HG03095 (cell line): Measurements from ENCODE around the gene HSD3B7.
"Not testable (repeated sequence)": the region's sequence is repeated elsewhere in the genome, so short reads cannot be mapped to it uniquely, and the experiment has no call there.

Experiments used
- ATAC-seq: cut with Tn5 transposase; IDR thresholded peaks from one replicate; pipeline ENCODE4 v1.9.1; 2021; ENCODE audit warnings: moderate library complexity; ENCODE audit not compliant: unreplicated experiment

The HSD3B7 gene

DNA sequence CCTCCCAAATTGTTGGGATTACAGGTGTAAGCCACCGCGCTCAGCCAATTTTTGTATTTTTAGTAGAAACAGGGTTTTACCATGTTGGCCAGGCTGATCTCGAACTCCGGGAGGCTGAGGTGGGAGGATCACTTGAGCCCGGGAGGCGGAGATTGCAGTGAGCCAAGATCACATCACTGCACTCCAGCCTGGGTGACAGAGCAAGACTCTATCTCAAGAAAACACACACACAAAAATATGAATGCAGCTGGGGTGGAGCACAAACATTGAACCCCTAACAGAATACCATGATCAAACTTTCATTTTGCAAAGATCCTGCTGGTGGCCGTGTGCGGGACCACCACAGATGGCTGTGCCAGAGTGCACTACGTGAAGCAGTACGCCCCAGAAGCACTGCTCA, 32.7 kb downstream of the HSD3B7 start:
- not testable (repeated sequence) for ATAC-seq

DNA sequence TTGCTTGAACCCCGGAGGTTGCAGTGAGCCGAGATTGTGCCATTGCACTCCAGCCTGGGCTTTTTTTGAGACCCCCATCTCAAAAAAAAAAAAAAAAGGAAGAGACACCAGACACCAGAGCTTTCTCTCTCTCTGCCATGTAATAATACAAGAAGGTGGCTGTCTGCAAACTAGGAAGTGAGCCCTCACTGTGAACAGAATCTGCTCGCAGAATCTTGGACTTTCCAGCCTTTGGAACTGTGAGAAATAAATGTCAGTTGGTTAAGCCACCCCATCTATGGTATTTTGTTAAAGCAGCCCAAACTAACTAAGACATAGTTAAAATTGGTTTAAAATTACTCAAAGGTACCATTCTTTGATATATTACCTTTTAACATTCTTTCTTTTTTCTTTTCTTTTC, 35.5 kb downstream of the HSD3B7 start:
- no peak for ATAC-seq

DNA sequence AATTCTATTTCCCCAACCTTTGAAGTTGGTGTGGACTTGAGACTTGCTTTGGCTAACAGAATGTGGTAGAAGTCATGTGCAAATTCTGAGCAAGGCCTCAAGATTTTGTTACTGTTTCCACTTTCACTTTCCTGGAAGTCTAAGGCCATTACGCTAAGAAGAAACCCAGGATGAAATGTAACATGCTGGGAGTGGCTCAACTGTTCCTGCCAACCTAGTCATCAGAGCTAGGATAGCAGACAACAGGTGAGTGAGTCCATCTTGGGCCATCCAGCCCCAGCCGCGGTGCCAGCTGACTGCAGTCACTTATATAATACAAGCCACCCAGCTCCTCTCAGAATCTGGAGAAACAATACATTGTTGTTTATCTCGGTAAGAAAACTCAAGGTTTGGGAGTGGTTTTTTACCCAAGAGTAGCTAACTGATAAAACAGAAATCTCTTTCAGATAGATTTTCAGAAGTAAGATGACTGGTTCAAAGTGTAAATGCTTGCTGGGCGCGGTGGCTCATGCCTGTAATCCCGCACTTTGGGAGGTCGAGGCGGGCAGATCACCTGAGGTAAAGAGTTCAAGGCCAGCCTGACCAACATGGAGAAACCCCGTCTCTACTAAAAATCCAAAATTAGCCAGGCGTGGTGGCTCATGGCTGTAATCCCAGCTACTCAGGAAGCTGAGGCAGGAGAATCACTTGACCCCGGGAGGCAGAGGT, 37.7 kb downstream of the HSD3B7 start:
- no peak for ATAC-seq

DNA sequence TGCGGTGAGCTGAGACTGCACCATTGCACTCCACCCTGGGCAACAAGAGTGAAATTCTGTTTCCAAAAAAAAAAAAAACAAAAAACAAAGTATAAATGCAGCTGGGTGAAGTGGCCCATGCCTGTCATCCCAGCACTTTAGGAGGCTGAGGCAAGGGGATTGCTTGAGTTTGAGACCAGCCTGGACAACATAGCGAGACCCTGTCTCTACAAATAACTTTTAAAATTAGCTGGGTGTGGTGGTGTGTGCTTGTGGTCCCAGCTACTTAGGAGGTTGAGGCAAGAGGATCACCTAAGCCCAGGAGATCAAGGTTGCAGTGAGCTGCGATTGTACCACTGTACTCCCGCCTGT, 38.2 kb downstream of the HSD3B7 start:
- ATAC-seq, result no peak

DNA sequence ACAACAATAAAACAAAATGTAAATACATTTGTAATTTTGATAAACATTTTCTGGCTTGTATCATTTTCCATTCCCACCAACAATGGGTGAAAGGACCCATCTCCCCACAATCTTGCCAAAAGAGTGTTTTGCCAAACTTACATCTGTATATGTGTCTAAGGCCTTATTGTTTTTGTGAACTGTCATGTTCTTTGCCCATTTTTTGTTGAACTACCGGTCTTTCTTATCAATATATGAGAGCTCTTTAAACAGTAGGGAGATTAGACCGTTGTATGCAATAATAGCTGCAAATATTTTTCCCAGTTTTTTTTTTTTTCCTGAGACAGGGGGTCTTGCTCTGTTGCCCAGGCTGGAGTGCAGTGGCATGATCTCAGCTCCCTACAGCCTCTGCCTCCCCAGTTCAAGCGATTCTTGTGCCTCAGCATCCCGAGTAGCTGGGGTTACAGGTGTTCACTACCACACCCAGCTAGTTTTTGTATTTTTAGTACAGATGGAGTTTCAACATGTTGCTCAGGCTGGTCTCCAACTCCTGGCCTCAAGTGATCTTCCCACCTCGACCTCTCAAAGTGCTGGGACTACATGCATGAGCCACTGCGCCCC, 38.7 kb downstream of the HSD3B7 start:
- no peak for ATAC-seq

DNA sequence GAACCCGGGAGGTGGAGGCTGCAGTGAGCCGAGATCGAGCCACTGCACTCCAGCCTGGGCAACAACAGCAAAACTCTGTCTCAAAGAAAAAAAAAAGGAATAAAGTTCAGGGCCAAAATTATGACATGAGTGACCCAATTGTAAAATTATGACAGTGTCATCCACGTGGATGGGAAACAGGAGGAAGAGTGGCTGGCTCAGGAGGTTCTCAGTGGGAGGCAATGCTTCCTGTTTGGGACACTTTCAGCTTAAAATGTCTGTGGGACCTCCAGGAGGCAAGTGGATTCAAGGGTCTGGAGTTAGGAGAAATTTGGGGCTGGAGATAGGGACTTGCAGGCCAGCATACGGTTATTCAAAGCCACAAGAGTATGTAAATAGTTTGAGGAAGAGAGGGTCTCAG, 40.3 kb downstream of the HSD3B7 start:
- ATAC-seq, result no peak

DNA sequence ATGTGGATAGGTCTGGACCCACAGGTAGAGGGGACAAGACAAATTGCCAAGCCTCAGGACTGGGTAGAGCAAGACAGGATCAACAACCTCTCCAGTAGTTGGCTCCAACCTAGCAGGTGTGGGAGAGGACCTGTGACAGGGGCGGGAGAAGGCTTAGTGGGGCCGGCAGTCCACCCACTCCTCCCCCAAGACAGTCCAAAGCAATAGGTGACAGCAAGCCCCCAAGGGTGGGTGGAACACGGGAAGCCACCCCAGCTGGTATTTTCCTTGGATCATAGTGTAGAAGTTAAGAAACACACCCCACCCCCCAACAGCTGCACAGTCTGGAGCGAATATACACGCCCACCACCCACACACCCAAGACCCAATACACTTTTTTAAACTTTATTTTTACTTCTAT, 44.3 kb downstream of the HSD3B7 start:
- ATAC-seq, result no peak

DNA sequence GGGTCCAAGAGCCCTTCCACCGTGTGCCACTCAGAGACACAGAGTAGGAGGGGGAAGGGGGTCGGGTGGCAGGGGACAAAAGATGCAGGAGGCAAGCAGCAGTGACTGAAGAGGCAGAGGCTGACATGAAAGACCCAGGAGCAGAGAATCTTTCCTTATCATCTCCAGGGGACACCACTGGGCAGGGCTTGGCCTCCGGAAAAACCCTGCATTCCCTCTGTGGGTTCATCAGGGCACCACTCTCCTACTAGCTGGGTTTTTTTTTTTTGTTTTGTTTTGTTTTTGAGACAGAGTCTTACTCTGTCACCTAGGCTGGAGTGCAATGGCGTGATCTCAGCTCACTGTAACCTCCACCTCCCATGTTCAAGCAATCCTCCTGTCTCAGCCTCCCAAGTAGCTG, 46.3 kb downstream of the HSD3B7 start:
- no peak for ATAC-seq

DNA sequence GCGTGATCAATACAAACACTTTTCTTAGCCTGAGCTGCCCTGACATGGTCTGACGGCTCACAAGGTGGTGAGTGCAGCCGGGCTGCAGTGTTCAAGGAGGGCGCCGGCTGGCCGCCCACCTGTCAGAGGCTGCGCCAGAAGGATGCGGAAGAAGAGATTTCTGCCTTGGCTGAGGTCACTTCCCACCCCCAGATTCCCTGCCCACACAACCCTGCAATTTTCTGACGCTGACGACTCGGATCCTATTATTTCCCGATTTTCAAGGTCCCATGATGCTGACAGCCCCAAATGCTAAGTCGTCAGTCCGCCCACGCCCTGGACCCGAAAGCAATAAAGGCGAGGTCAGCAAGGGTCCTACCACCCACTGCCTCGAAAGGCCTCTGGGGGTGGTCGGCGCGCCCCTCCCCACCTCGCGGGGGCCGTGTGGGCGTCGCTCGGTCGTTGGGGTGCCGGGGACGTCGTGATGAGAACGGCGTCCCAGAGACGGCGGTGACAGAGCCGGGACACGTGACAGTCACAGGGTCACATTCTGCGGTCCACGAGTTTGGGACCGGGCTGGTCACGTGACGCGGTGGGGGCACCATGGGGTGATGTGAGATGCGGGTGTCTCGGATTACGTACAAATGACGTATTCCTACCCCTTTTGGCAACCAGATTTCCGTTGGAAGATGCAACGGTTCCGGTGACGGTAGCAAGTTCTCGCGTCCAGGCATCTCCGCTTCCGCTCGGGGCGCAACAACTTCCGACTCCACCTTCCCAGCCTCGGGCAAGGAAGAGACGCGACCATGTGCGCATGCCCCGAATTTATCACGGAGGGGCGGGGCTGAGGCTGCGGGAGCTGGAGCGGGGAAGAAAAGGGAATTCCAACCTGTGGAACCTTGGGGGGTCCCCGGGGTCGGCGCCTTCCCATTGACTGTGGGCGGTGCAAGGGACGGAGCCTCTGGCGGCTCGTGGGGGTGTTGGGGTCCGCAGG, 48.0 kb downstream of the HSD3B7 start, which contains the start of gene STX4:
TSS of gene STX4 (plus strand) at position 823 of the 973 bp plus-strand sequence. CDS start 248 bp downstream, outside the sequence.
- ATAC-seq, result peak; percentile 76

DNA sequence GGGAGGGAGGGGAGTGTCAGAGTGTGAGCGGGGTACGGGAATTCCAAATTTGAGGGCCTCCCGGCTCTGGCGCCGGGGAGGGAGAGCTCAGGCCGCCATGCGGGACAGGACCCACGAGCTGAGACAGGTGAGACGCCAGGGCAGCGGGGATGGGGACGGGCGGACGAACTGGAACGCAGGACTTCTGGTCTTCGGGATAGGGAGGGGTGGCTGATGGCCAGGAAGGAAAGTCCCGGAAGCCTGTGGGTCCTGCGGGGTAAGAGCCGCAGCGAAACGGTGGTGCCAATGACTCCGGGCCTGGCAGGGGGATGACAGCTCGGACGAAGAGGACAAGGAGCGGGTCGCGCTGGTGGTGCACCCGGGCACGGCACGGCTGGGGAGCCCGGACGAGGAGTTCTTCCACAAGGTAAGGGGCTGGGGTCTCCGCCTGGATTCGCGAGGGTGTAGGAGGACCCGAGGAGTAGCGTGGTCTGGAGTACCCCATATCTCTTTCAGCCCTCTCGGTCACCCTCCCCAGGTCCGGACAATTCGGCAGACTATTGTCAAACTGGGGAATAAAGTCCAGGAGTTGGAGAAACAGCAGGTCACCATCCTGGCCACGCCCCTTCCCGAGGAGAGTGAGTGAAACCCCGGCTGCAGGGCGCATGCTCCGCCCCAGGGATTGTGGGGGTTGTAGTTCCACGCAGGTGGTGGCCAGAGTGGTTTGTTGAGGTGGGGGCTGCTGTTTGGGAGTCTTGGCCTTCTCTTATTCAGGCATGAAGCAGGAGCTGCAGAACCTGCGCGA, 48.9 kb downstream of the HSD3B7 start:
- no peak for ATAC-seq

DNA sequence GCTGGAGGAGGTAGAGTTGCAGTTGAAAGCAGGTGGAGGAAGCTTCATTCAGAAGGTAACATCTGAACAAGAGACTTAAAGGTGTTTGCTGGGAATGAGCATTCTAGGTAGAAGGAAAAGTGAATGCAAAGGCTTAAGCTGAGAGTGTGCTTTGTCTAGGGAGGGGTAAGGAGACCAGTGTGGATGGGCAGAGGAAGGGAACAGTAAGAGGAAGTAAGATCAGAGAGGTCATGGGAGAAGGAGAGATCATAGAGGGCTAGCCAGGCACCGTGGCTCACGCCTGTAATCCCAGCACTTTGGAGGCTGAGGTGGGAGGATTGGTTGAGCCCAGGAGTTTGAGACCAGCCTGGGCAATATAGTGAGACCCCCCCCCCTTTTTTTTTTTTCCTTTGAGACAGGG, 51.7 kb downstream of the HSD3B7 start:
- no peak for ATAC-seq
